UCSD-AML1 (cell line): ENCODE data around the gene BTBD2.

Source experiments
- DNase-seq: peaks from one replicate; lab custom pipeline; 2025; ENCODE audit not compliant: unreplicated experiment; lab: John Stamatoyannopoulos, UW

Gene BTBD2

DNA sequence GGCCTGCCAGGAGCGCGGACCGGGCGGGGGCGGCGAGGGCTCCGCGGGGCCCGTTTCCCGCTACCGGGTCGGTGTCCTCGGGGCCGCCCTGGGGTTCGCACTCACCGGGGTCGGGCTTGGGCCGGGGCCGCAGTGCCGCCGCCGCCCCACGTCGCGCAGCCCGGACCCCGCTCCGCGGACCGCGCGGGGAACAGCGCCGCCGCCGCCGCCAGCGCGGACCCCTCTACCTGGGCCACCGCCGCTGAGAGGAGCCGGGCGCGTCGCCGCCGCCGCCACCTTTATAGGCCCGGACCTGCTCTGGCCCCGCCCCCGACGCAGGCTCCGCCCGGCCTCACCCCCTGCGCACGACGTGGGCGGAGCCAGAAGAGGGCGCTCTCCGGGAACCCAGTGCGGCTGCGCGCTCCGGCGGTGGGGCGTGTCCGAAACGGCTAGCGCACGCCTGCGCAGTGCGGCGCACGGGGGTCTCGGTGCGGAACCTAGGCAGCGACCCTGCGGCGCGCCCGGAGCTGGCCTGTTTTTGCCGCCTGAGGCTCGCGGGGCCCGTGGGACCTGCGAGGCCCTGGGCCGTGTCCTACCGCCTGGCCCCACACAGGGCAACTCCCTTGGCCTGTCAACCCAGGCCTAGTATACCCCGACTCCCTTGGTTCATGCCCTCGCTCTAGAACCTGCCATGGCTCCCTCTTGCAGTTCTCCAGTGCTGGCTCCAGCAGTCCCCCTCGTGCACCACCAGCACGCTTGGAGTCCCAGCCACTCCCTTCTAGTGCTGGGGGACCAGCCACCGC, 35.7 kb upstream of the BTBD2 start, which contains the start of gene MKNK2:
TSS of gene MKNK2 (minus strand) at position 254 of the 782 bp plus-strand sequence. CDS start 393 bp downstream, outside the sequence.
- DNase-seq, result peak; percentile 93

DNA sequence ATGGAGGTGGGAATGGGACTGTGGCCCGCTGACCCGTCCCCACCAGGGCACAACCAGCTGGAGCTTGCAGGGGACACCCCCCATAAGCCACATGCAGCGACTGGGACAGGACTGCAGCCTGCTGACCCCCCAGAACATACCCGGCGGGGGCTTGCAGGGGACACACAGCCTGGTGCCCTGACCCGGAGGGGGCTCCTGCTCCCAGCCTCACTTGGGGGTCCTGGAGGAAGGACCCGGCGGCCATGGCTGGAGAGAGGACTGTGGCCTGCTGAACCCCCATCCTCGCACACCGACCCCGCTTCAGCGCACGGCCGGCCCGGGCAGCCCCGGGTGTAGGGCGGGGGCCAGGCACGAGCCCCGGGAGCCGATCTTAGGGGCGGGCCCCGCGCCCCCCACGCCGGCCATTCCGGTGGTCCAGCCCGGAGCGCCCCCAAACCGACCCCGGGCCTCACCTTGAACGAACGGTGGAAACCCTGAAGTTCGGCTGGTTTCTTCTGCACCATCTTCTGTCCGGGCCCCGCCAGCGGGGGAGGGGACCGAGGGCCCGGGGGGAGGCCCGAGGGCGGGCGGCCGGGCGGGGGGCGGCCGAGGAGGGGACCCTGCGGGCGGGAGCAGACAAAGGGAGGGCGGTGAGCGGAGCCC, 35.0 kb upstream of the BTBD2 start:
- no peak for DNase-seq

DNA sequence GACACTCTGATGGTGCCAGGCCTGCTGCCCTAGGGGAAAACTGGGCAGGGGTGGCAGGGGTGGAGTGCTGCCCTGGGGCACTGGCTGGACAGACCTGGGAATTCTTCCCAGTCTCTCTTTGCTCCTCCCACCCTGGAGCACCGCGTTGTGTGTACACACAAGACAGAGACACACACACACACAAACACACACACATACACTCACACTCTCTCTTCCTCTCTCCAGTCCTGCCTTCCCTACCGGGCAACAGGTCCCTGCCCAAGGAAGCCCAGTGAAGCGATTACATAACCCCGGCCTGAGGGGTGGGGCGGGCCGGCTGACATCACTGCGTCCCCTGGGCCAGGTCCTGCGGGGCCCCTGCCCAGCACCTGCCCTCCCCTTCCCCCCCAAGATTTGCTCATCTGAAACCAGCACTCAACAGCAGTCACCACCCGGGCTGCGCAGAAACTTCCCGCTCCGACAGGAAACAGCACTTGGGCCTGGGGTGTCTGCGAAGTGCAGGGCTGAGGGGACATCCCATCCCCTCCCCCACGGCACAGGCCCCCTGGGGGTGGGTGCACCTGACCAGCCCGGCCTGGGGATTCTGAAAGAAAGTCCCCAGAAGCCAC, 34.3 kb upstream of the BTBD2 start:
- peak; percentile 68 for DNase-seq

DNA sequence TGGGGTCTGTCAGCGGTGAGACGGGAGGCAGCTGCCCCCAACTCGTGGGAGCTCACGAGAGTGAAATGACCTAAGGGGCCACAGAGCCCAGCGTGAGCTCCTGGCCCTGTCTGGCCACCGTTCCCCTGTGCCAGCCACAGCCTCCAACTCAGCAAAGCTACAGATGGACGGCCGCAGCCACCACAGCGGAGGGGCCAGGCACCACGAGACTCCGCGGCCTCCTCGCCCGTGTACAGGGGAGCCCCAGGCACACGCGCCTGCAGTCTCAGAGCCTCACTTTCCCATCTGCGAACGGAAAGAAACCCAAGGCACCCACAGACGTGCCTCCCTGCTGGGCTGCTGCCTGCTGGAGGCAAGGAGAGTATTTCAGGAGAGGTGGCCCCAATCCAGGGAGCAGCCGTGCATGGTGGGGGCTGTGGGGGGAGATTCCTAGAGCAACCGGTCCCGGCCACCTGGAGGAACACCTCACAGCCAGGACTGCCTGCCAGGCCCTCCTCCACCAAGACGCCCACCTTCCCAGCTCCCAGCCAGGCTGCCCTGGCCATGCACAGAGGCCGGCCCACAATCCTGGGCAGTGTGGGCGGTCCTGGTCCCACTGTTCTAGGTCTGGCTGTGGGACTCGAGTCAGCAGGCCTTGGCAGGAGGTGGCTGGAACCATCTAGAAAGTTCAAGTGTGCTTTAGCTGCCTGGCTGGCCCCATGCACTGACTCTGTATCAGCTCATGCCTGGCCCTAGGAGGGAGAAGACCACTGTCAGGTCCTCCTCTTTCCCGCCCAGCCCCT, 33.6 kb upstream of the BTBD2 start:
- no peak for DNase-seq

DNA sequence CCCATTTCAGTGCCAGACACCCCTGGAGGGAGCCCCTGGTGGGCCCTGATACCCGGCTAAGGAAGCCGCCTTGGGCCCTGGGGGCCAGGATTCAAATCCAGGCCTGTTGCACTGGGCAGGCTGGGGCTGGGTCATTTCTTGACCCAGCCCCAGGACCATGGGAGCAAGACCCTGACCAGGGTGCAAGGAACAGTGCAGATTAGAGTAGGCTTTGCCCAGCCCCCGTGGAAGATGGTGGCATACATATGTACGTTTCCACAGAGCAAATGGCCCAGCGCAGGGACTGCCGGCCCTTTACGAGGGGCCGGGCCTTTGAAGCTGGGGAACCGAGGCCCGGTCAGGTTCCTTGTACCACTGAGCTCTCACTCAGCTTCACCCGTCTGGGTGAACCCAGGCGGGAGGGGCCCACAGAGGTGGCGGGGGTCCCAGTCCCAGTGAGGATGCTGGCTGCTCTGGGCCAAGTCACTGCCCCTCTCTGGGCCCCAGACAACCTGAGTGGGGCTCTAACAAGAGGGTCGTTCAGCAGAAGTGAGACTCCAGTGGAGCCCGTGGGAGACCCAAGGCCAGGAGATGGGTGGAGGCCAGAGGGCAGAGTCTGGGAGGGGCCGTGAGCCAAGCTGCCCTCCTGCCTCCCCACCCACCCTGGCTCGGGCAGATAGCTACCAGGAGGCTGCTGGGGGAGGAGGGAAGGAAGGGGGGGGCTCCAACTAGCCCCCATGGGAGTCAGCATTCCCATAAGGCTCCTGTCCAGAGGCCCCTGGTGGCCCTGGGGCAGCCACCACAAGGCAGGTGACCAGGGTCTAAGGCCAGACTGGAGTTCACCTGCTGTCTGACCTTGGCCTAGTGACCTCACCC, 32.8 kb upstream of the BTBD2 start:
- no peak for DNase-seq

DNA sequence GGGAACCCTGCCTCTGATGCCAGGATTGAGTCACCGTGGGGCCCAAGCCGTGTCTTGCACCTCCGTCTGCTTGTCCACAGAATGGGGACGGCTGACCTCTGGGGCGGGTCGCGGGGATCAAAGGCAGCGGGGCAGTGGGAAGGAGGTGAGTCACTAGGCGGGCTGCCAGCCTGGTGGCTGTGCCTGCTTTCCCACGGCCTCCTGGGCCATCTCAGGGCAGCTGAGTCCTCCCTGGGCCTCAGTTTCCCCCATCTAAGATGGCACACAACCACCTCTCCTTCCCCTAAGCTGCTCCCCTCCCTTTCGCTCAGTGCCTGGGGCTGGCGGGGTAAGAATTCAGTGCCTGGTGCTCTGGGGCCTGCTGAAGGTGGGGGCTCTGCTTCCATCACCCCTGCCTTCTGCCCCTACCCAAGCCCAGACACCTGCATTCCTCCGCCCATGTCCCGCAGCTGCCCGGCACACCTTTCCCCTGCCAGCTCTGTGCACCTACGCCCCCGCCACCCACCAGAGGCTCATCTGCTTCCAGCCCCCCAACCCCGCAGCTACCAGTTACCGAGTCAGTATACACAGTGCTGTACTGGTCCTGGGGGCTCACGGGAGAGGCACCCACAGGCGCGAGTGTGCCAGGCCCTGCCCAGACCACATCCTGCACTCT, 32.1 kb upstream of the BTBD2 start:
- no peak for DNase-seq

DNA sequence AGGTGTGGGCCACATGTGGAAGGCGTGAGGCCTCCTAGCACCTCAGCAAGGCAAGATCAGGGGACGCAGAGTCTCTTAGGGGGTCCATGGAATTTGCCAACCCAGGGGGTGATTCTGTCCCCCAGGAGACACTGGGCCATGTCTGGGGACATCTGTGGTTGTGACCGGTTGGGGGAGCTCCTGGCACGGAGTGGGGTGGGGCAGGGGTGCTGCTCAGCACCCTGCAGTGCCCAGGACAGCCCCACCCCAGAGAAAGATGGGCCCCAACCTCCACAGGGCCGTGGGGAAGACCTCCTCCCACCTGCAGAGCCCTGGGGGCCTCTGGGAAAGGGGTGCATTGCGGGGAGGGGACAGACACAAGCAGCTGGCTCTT, 31.5 kb upstream of the BTBD2 start:
- no peak for DNase-seq

DNA sequence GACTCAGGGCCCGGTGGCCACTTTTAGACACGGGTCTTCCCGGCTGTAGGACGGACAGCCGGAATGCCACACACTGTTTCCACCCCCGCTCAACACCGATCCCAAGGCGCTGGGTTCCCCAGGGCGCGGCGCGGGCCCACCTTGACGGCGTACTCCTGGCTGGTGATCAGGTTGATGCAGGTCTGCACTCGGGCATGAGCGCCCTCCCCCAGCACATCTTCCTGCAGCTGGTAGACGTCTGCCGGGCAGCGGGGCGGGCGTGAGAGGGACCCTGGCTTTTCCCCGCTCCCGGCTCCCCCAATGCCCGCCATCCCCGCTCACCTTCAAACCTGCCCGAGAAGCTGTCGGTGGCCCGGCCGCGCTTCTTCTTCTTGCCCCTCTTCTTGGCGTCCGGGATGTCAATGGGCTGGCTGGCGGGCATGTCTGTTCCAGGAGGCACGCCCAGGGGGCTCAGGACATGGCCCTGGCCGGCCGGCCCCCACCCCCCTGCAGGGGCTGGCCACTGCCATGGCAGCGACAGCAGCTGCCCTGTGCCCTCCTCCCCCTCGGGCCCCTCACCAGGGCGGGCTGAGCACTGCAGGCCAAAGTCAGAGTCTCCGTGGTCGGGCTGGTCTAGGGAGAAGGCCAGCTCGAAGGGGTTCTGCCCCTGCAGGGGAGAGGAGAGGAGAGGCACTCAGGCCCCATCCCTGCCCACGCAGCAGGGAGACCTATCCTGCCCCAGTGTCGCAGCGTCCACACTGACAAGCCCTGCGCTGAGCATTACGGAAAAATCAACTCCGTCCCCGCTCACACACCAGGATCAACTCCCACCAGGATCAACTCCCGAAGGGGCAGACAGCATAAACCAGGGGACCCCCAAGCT, 30.8 kb upstream of the BTBD2 start:
- no peak for DNase-seq

DNA sequence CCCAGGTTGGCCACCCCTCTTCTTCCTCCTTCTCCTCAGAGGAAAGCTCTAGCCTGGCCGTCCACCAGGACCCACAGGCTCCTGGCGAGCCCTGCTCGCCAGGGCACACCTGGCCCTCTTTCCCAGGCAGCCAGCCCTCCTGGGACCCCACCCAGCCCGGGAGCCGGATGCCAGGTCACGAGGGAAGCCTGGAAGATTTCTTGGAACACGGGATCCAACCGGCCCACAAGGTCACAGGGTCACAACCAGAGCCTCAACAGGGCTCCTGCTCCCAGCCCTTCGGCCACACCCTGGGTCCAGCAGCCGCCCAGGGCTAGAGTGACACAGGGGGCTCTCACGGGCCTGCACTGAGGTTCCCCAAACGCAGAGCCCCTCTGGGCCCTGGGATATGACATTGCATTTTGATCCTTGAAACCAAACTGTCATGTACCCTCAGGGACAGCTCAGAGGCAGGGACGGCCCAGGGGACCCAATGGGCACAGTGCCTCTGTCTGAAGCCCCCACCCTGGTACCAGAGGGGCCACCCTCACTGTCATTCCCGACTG, 30.1 kb upstream of the BTBD2 start:
- no peak for DNase-seq

DNA sequence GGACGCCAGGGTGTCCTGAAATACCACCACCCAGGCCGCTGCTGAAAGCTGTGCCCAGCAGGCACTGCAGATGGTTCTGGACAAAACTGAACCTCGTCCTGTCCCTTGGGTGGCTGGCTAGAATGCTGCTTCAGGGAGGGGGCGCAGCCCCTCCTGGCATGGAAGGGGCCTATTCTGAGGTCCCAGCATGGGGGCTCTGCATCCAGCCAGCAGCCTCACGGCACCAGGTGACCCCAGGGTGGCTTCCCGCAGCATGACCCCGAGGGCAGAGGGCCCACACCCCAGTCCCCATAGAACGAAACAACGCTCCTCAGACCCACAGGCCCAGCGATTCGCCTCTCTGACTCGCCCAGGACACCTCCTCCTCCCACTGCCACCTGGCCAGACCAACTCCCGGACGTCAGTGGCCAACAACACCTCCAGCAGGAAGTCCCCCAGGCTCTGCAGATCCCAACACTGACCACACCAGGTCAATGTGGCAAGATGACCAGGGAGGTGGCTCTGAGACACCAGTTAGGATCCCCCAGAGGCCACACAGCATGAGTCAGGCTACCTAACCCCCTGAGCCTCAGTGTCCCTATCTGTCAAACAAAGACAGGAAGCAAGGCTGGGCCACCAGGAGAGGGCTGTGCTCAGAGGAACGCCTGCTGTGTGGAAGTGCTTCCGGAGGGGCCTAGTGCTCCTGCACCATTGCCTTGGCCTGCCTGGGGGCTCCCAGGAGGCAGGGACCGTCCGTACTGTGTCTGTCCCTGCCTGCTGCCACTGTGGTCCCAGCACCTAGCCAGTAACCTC, 29.4 kb upstream of the BTBD2 start:
- DNase-seq, result no peak

DNA sequence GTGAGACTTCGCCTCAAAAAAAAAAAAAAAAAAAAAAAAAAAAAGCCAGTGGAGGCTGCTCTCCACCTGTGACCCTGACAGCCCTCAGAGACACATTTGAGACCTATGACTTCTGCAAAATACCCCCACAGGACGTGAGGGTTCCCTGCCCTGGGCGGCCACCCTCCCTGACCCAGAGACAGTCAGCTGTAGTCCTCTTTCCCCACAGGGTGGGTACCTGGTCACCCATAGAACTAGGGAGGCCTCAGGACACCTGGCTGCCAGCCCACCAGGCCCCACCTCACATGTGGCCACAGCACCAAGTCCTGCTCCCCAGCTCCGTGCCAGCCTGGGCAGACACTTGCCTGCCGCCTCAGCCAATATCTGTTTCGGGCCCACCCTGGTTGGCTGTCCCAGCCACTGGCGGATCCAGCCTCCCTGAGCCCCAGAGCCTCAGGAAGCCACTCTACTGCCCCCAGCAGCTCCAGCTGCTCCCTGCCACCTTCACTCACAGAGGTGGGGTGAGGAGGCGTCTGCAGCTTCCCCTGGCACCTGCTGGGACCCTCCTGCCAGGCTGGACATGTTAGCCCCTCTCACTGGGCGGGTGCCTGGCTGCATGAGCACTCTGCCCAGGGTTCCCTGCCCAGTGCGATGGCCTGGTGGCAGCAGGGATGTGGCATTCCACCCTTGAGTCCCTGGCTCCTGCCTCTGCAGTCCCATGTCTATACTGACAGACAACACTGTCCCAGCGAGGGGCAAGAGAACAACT, 28.6 kb upstream of the BTBD2 start:
- no peak for DNase-seq

DNA sequence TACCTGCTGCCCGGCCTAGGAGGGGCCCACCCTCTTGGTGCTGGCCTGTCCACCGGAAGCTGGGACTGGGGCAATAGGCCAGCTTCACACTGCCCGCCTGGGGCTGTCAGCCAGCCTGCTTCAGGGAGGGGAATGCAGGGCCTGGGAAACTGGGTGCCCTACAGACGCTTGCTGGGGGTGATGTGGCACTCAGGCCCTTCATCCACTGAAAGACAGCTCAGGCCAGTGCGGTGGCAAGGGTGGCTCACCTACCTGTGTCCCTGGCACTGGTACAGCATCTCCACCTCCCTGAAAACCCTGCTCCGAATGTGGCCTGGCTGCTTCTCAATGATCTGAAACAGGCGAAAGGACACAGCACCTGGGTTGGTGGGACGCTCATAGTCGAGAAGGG, 27.7 kb upstream of the BTBD2 start:
- DNase-seq, result no peak

DNA sequence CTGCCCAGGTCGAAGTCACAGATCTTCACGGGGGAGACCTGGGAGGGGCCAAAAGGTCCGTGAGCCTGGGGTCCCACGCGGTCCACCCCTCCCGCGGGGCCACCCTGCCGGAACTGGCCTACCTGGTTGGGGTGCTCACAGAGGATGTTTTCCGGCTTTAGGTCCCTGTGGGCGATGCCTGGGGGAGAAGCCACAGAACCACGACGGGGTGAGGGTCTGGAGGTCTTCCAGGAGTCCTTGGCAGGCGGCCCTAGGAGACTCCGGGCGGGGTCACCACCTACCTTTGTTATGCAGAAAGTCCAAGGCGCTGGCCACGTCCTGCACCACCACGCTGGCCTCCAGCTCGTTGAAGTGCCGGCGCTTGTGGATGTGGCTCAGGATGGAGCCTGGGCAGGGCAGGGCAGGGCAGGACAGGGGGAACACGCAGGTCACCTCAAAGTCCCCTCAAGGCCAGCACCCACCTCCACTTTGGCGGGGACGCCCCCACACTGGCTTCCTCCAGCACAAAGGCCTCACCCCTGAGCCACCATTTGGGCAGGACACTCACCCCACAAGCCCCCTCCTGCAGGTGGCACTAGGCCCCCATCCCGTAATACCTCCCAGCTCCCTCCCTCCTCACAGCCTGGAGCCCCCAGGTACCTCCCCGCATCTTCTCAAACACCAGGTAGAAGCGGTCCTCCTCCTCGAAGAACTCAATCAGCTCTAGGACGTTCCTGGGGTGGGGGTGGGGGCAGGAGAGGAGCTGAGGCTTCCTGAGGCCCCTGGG, 27.2 kb upstream of the BTBD2 start:
- DNase-seq, result no peak

DNA sequence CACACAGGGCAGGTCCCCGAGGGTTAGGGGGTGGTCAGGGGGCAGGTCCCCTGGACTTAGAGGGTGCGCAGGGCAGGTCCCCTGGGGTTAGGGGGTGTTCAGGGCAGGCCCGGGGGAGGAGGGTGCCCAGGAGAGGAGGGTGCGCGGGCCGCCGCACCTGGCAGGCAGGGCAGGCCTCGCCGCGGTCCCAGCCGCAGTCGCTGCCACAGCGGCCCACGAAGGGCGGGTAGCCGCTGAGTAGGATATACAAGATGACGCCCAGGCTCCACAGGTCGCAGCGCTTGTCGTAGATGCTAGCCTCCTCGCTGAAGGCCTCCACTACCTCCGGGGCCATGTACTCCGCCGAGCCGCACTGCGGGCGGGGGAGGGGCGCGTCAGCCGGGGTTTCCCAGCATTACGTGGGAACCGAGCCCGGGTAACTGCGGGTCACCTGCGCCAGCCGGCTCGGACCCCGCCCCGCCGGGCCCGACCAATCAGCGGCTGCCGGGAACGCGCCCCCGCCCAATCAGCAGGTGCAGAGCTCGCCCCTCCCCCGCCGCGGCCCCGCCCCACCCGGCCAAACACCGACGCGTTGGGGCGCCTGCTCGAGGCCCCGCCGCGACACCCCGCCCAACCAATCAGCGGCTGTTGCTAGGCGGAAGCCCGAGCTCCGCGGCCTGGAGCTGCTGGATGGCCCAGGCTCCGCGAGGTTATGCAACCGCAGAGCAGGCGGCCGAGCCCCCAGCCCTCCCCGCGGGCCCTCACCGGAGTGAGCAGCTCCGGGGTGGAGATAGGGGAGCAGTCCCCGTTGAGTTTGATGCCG, 26.4 kb upstream of the BTBD2 start:
- no peak for DNase-seq

DNA sequence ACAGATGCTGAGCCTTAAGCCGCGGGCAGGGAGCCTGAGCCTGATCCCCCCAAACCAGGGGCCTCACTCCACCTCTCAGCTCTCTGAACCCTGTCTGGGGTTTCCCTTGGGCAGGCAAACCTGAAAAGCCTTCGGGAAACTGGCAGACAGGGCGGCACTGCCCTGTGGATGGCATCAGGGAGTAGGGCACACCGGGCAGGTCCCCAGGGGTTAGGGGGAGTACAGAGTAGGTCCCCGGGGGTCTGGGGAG, 25.8 kb upstream of the BTBD2 start:
- no peak for DNase-seq
